Esophagus squamous epithelium (tissue), 4 donors: Measurements from ENCODE around the gene MAP2K5.

ENCODE experiments used
- CTCF ChIP-seq, 6 experiments: fragments of 450-650 bp in 4 of 6; fragments of 200-600 bp in 2 of 6; sonication (generic) in 2 of 6; IDR thresholded peaks; one replicate each; pipeline ENCODE4 v1.5.1; 2016 to 2019; ENCODE audit warnings: antibody characterized with exemption in 6 of 6, mild to moderate bottlenecking in 4 of 6, moderate library complexity in 4 of 6
- POLR2A ChIP-seq, 4 donors: fragments of 450-650 bp; IDR thresholded peaks; one replicate each; pipeline ENCODE4 v1.6.1; 2017; ENCODE audit warnings: antibody characterized with exemption in 4 of 4, mild to moderate bottlenecking in 4 of 4, moderate library complexity in 3 of 4

- TF ChIP-seq CTCF (IDR thresholded peaks at IDR 0.05) (no peak), POLR2A (IDR thresholded peaks at IDR 0.05) (no peak)
Observed at GRCh38 chr15:67578020-67578600, 35.6 kb downstream of the MAP2K5 start.
